ENCODE results near the gene OR5K4. TPM values are rescaled to one million over a fixed set of nuclear protein-coding genes. Genes with fewer than 3 reads are reported as not detected.

Gene OR5K4
- total RNA-seq, 6 donors from 2014 or later: not detected

DNA sequence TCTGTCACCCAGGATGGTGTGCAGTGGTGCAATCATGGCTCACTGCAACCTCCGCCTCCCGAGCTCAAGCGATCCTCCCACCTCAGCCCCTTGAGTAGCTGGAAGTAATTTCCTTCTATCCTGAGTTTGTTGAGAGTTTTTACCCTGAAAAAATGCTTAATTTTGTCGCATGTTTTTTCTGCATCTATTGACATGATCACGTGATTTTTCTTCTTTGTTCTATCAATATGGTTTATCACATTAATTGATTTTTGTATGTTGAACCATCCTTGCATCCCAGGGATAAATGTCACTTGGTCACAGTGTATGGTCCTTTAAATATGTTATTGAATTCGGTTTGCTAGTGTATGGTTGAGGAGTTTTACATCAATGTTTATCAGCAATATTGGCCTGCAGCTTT lies 11.9 kb upstream of the OR5K4 start:
- no peaks in the 10 kb centered on the region for H3K36me3 ChIP-seq
- WGBS, 2 donors: 88 to 94% methylated on average over 6 of the region's 6 CpGs
- no peaks in the 10 kb centered on the region for H3K9me3 ChIP-seq
- no peak overlapping the region for H3K27ac ChIP-seq
- no peaks in the 10 kb centered on the region for H3K4me1 ChIP-seq
- no peak for DNase-seq
- TF ChIP-seq POLR2A (IDR thresholded peaks at IDR 0.05) (no peak), EP300 (IDR thresholded peaks at IDR 0.05) (no peak), POLR2AphosphoS5 (IDR thresholded peaks at IDR 0.05) (no peak)
- TF ChIP-seq, protein P1, sequence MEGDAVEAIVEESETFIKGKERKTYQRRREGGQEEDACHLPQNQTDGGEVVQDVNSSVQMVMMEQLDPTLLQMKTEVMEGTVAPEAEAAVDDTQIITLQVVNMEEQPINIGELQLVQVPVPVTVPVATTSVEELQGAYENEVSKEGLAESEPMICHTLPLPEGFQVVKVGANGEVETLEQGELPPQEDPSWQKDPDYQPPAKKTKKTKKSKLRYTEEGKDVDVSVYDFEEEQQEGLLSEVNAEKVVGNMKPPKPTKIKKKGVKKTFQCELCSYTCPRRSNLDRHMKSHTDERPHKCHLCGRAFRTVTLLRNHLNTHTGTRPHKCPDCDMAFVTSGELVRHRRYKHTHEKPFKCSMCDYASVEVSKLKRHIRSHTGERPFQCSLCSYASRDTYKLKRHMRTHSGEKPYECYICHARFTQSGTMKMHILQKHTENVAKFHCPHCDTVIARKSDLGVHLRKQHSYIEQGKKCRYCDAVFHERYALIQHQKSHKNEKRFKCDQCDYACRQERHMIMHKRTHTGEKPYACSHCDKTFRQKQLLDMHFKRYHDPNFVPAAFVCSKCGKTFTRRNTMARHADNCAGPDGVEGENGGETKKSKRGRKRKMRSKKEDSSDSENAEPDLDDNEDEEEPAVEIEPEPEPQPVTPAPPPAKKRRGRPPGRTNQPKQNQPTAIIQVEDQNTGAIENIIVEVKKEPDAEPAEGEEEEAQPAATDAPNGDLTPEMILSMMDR (IDR thresholded peaks at IDR 0.05): no peak
- ATAC-seq (ENCODE audit: low FRiP score in 2 of 2): no peak
- H3K27me3 ChIP-seq: no peaks in the 10 kb centered on the region
- no peak overlapping the region for H3K4me3 ChIP-seq

DNA sequence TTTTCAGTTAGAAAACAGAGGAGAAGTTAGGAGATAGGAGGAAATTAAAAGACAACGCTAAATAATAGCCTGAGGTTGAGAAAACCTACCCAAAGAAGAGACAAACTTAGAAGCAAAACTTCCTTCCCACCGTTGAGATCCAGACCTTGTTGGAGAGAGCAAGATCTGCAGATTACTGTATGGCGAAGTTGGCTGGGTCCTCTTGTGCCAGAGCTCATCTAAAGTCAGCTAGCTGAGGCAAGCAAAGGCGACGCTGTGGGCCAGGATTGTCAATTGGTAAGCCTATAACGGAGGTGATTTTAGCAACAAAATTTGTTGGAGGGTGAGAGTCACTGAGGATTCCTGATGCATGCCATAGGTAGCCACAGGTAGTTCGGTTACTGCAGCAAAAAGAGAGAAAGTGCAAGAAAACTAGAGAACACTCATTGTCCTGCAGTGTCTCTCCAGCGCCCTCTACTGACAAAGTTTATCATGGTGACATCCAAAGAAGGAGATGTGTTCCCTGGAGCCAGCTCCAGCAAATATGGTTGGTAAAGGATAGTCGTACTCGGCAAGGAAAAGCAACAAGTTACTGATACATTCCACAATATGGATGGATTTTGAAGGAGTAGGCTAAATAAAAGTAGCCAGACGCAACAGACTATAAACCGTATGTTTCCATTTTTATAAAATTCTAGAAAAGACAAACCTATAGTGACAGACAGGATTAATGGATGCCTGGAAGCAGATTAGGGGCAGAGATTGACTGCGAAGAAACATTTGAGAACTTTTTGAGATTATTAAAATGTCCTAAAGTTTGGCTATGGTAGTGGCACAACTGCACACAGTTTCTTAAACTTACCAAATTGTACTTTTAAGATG lies 9.8 kb upstream of the OR5K4 start:
- 59 to 62% methylated on average over 13 of the region's 13 CpGs for WGBS, 2 donors
- ATAC-seq (ENCODE audit: low FRiP score in 2 of 2) (no peak), DNase-seq (no peak)
- H3K27ac ChIP-seq: no peak overlapping the region
- no peaks in the 10 kb centered on the region for H3K4me1 ChIP-seq
- TF ChIP-seq POLR2AphosphoS5 (IDR thresholded peaks at IDR 0.05): no peak
- TF ChIP-seq, protein P1 (IDR thresholded peaks at IDR 0.05): peak in 3 of 6 experiments; percentile 37 to 53 (median 40)
- no peak overlapping the region for H3K4me3 ChIP-seq
- H3K36me3 ChIP-seq: no peaks in the 10 kb centered on the region
- no peaks in the 10 kb centered on the region for H3K27me3 ChIP-seq
- no peaks in the 10 kb centered on the region for H3K9me3 ChIP-seq

DNA sequence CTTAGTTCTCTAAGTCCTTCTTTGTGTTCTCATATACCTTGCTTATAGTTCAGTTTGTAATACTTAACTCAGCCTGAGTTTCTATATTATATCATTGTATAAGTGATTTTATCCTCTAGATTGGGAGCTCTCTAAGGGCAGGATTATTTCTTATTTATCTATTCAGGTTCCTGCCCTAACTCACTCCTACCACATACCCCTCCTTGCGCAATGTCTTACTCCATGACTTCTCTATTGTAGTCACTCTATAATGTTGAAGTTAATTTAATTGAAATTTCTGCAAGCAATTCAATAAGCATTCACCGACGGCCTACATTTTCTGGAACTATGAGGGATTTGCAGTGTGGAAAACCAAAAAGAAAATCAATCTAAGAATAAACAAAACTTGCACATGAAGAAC lies 3.6 kb upstream of the OR5K4 start:
- Histone ChIP-seq H3K27ac (no peak overlapping the region), H3K27me3 (no peaks in the 10 kb centered on the region), H3K9me3 (no peaks in the 10 kb centered on the region), H3K4me3 (no peak overlapping the region), H3K36me3 (no peaks in the 10 kb centered on the region), H3K4me1 (no peaks in the 10 kb centered on the region)
- TF ChIP-seq POLR2A (IDR thresholded peaks at IDR 0.05) (no peak), POLR2AphosphoS5 (IDR thresholded peaks at IDR 0.05) (no peak), EP300 (IDR thresholded peaks at IDR 0.05) (no peak)
- TF ChIP-seq, protein P1 (IDR thresholded peaks at IDR 0.05): no peak
- no peak for ATAC-seq (ENCODE audit: low FRiP score in 2 of 2)
- WGBS, 2 donors: 95% methylated on average over 3 of the region's 3 CpGs
- no peak for DNase-seq

DNA sequence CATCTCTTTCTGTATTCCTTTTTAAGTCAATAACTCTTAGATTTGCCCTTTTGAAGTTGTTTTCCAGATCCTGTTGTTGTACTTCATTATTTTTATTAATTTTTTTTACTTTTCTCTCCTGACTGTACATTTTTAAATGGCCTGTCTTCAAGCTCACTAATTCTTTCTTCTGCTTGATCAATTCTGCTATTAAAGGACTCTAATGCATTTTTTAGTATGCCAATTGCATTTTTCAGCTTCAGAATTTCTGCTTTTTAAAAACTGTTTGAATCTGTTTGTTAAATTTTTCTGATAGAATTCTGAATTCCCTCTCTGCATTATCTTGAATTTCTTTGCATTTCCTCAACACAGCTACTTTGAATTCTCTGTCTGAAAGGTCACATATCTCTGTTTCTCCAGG lies 5.6 kb downstream of the OR5K4 start:
- Histone ChIP-seq H3K27me3 (no peaks in the 10 kb centered on the region), H3K4me3 (no peak overlapping the region), H3K9me3 (peaks cover 0 to 15% (median 5%) of the 10 kb centered on the region in 4 donors), H3K36me3 (no peaks in the 10 kb centered on the region), H3K27ac (no peak overlapping the region), H3K4me1 (no peaks in the 10 kb centered on the region)
- no peak for DNase-seq
- ATAC-seq (ENCODE audit: low FRiP score in 2 of 2): no peak
- no peak for TF ChIP-seq POLR2AphosphoS5 (IDR thresholded peaks at IDR 0.05)
- no peak for TF ChIP-seq POLR2A (IDR thresholded peaks at IDR 0.05)
- TF ChIP-seq EP300 (IDR thresholded peaks at IDR 0.05): no peak
- TF ChIP-seq, protein P1 (IDR thresholded peaks at IDR 0.05): no peak
